SKM-1 (cell line): Measurements from ENCODE around the gene GUCY1A2.
"Not testable (repeated sequence)": the region's sequence is repeated elsewhere in the genome, so short reads cannot be mapped to it uniquely, and the experiment has no call there.

ENCODE experiments used
- DNase-seq: peaks from one replicate; lab custom pipeline; 2025; ENCODE audit not compliant: unreplicated experiment; lab: John Stamatoyannopoulos, UW

Gene GUCY1A2

GRCh38 chr11:106943089-106943488, 75.2 kb downstream of the GUCY1A2 start:
- no peak for DNase-seq

- no peak for DNase-seq
Measured at GRCh38 chr11:106939157-106939556, 79.1 kb downstream of the GUCY1A2 start.

- no peak for DNase-seq
Measured at GRCh38 chr11:106937111-106937510, 81.2 kb downstream of the GUCY1A2 start.

GRCh38 chr11:106925245-106925644, 93.0 kb downstream of the GUCY1A2 start:
- DNase-seq = no peak

- DNase-seq = no peak
Measured at GRCh38 chr11:106920899-106921509, 97.3 kb downstream of the GUCY1A2 start.

GRCh38 chr11:106917973-106918372, 100.3 kb downstream of the GUCY1A2 start:
- no peak for DNase-seq

- DNase-seq = no peak
Measured at GRCh38 chr11:106914409-106914808, 103.9 kb downstream of the GUCY1A2 start.

GRCh38 chr11:106913141-106913540, 105.1 kb downstream of the GUCY1A2 start:
- DNase-seq = no peak

- DNase-seq = no peak
Measured at GRCh38 chr11:106904826-106905225, 113.5 kb downstream of the GUCY1A2 start.

GRCh38 chr11:106889718-106890117, 128.6 kb downstream of the GUCY1A2 start:
- DNase-seq = no peak

GRCh38 chr11:106888386-106888785, 129.9 kb downstream of the GUCY1A2 start:
- DNase-seq = no peak

- not testable (repeated sequence) for DNase-seq
Measured at GRCh38 chr11:106883693-106884092, 134.6 kb downstream of the GUCY1A2 start.

GRCh38 chr11:106879832-106880546, 138.3 kb downstream of the GUCY1A2 start:
- no peak for DNase-seq

- no peak for DNase-seq
Measured at GRCh38 chr11:106879029-106879428, 139.2 kb downstream of the GUCY1A2 start.

- no peak for DNase-seq
Measured at GRCh38 chr11:106875013-106875412, 143.3 kb downstream of the GUCY1A2 start.

- no peak for DNase-seq
Measured at GRCh38 chr11:106872246-106872645, 146.0 kb downstream of the GUCY1A2 start.

- DNase-seq = no peak
Measured at GRCh38 chr11:106858200-106858599, 160.1 kb downstream of the GUCY1A2 start.

- DNase-seq = no peak
Measured at GRCh38 chr11:106856566-106856965, 161.7 kb downstream of the GUCY1A2 start.

- DNase-seq = no peak
Measured at GRCh38 chr11:106854429-106854828, 163.8 kb downstream of the GUCY1A2 start.

GRCh38 chr11:106853850-106854401, 164.3 kb downstream of the GUCY1A2 start:
- DNase-seq = no peak

- no peak for DNase-seq
Measured at GRCh38 chr11:106852779-106853178, 165.5 kb downstream of the GUCY1A2 start.

- DNase-seq = no peak
Measured at GRCh38 chr11:106848526-106848925, 169.8 kb downstream of the GUCY1A2 start.
